ENCODE measurements around the gene SFRP5.
A peak's percentile ranks its signal among the peaks of the same experiment; 100 is the strongest.

SFRP5 gene

GRCh38 chr10:97729014-97729413, 42.8 kb downstream of the SFRP5 start:
- H3K27me3 ChIP-seq (ENCODE audit: insufficient read depth, poor library complexity, severe bottlenecking): no peaks in the 10 kb centered on the region
- no peaks in the 10 kb centered on the region for H3K36me3 ChIP-seq (ENCODE audit: low read depth)
- DNase-seq (ENCODE audit: low spot score): no peak
- no peaks in the 10 kb centered on the region for H3K9me3 ChIP-seq (ENCODE audit: severe bottlenecking)
- TF ChIP-seq CTCF (IDR thresholded peaks at IDR 0.05; ENCODE audit: poor library complexity, severe bottlenecking): no peak
- peaks cover 15% of the 10 kb centered on the region for H3K4me1 ChIP-seq (ENCODE audit: insufficient read depth, poor library complexity, severe bottlenecking)
- H3K4me3 ChIP-seq (ENCODE audit: severe bottlenecking): no peak overlapping the region
- H3K27ac ChIP-seq (ENCODE audit: poor library complexity, severe bottlenecking): no peak overlapping the region
- no peak for ATAC-seq (ENCODE audit: low read depth)

GRCh38 chr10:97726636-97727178, 45.1 kb downstream of the SFRP5 start:
- Histone ChIP-seq H3K4me3 (ENCODE audit: severe bottlenecking) (peak overlapping the region; percentile 21), H3K27me3 (ENCODE audit: insufficient read depth, poor library complexity, severe bottlenecking) (no peaks in the 10 kb centered on the region), H3K9me3 (ENCODE audit: severe bottlenecking) (no peaks in the 10 kb centered on the region), H3K36me3 (ENCODE audit: low read depth) (no peaks in the 10 kb centered on the region), H3K4me1 (ENCODE audit: insufficient read depth, poor library complexity, severe bottlenecking) (peaks cover 17% of the 10 kb centered on the region), H3K27ac (ENCODE audit: poor library complexity, severe bottlenecking) (peak overlapping the region; percentile 78)
- peak; percentile 77 for ATAC-seq (ENCODE audit: low read depth)
- no peak for DNase-seq (ENCODE audit: low spot score)
- no peak for TF ChIP-seq CTCF (IDR thresholded peaks at IDR 0.05; ENCODE audit: poor library complexity, severe bottlenecking)

GRCh38 chr10:97724341-97724941, 47.4 kb downstream of the SFRP5 start:
- DNase-seq (ENCODE audit: low spot score) (no peak), ATAC-seq (ENCODE audit: low read depth) (peak; percentile 60)
- no peak overlapping the region for H3K4me3 ChIP-seq (ENCODE audit: severe bottlenecking)
- no peaks in the 10 kb centered on the region for H3K27me3 ChIP-seq (ENCODE audit: insufficient read depth, poor library complexity, severe bottlenecking)
- peaks cover 26% of the 10 kb centered on the region for H3K4me1 ChIP-seq (ENCODE audit: insufficient read depth, poor library complexity, severe bottlenecking)
- no peaks in the 10 kb centered on the region for H3K36me3 ChIP-seq (ENCODE audit: low read depth)
- no peak for TF ChIP-seq CTCF (IDR thresholded peaks at IDR 0.05; ENCODE audit: poor library complexity, severe bottlenecking)
- no peaks in the 10 kb centered on the region for H3K9me3 ChIP-seq (ENCODE audit: severe bottlenecking)
- peak overlapping the region; percentile 78 for H3K27ac ChIP-seq (ENCODE audit: poor library complexity, severe bottlenecking)

DNA sequence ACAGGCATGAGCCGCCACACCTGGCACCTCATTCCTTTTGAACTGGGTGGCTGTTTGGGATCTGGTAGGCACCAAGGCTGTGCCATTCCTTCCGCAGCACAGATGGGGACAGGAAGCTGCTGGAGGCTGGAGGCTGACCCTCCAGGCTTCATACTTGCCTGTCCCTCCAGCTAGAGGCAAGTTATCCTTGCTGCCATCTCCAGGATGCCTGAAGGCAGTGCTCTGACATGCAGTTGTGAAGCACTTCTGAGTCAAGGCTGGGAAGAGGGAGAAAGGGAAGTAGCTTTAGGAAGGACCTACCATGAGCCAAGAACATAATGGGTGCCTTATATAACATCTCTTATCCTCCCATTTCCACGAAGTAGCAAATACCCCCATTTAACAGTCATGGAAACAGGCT, 48.8 kb downstream of the SFRP5 start:
- Histone ChIP-seq H3K27me3 (ENCODE audit: insufficient read depth, poor library complexity, severe bottlenecking) (no peaks in the 10 kb centered on the region), H3K4me1 (ENCODE audit: insufficient read depth, poor library complexity, severe bottlenecking) (peaks cover 39% of the 10 kb centered on the region), H3K9me3 (ENCODE audit: severe bottlenecking) (no peaks in the 10 kb centered on the region), H3K27ac (ENCODE audit: poor library complexity, severe bottlenecking) (peak overlapping the region; percentile 78), H3K36me3 (ENCODE audit: low read depth) (peaks cover 3% of the 10 kb centered on the region), H3K4me3 (ENCODE audit: severe bottlenecking) (no peak overlapping the region)
- no peak for ATAC-seq (ENCODE audit: low read depth)
- no peak for DNase-seq (ENCODE audit: low spot score)
- no peak for TF ChIP-seq CTCF (IDR thresholded peaks at IDR 0.05; ENCODE audit: poor library complexity, severe bottlenecking)

Measured in RWPE2 (cell line).